ENCODE data around the gene DUSP23.

DUSP23 gene

DNA sequence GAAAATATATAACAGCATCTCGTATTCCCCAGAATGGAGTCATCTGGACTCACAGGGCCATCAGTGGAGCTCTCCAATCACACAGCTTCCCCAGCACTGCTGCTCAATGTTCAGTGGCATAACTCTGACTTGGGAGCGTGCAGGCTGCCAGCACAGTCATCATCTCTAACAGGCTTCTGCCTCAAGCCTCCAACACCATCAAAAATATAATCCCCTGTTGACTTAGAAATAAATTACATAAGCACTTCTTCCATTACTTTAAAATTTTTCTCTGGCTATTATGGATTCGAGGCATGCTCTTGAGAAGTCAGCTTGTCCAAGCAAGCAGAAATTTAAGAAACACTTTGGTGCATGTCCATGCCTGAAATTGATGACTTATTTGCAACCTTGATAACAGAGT, 6.2 kb downstream of the DUSP23 start:
- no peak for DNase-seq

DNA sequence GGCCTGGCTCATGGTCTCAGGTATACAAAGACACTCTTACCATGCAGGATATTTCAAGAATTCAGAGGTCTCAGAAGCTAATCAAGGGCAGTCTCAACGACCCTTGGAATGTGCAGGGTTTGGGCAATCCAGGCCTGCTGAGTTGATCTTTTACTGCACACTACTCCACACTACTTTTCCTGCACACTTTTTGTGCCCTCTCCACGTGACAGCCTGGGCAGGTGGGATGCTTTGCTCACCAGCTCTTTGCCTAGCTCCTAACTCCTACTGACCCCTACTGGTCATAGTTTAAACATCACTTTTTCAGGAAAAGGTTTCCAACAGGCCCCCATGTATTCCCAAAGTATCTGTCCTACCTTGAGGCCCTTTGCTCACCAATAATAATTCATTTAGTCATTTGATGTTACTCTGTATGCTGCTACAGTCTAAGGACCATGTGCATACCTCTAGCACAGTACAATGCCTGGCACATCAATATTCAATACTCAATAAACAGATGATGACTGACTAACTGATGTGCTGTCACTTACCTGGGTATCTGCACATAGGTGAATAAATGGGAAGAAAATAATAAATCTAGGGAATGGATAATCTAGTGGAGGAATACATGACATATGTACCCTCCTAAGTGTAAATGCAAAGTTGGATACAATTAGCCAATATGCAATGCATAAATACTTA, 9.6 kb downstream of the DUSP23 start:
- no peak for DNase-seq

DNA sequence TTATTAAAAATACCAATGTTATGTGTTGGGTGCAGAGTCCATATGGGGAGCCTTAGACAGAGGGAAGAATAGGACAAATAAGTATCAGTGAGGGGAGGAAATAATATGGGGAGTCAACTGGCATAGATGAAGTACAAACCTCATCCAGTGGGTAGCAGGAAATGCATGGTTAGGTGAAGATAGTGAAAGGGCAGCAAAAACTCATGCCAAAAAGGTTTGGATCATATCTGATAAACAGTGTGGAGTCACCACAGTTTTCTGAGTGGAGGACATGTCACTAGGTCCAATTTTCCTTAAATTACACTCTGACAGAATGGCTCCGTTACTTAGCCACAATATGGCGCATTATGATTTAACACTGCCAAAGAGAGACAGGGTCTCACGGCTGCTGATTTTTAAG, 10.3 kb downstream of the DUSP23 start:
- DNase-seq = no peak

DNA sequence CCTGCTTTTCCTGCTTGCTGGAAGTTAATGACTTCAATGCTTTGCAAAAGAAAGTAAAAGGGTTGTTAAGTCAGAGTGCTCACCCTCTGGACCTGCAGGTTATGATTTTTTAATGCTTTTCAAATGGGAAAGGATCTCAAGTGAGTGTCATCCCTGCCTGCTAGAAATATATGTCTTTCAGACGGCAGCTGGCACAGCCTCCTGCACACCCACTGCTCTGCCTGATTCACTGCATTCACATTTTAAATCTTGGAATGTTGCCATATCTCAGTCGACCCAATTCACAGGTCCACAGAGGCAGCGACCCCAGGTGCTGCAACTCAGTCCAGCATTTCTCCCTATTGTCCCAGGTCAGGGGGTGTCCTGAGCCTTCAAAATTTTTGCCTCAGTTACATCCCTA, 10.7 kb downstream of the DUSP23 start:
- no peak for DNase-seq

DNA sequence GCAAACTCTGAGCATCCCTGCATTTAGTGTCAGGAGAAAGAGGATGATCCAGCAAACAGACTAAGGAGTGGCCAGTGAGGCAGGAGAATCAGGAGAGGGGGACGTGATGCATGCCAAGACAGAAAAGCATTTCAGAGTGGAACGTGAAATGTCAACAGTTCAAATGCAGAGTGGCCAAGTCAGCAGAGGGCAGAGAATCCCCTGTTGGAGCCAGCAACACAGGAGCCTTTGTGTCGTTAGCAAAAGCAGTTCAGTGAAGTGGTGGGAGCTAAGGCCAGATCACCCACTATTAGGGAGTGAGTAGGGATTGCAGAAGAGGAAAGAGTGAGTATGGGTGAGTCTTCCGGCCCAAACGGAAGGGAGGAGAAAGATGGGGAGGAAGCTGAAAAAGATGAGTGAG, 14.8 kb downstream of the DUSP23 start:
- DNase-seq = no peak

DNA sequence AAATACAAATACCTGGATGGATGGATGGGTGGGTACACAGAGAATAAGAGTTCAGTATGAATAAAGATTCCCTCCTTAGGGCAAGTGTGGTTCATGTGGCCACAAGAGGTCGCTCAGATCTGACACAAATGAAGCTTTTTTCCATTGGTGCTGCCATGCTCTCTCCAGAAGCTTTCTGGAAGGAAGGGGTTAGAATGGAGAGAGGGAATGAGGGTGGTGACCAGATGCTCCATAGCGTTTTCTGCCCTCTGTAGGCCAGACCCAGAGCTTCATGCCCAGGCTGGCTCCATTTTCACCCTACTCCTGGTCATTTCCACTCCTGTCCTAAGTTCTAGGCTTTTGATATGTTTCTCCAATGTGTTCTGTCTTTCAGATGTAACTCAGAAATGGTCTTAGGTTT, 18.1 kb downstream of the DUSP23 start:
- peak in 4 of 5 experiments; percentile 9 to 55 (median 22) for DNase-seq

DNA sequence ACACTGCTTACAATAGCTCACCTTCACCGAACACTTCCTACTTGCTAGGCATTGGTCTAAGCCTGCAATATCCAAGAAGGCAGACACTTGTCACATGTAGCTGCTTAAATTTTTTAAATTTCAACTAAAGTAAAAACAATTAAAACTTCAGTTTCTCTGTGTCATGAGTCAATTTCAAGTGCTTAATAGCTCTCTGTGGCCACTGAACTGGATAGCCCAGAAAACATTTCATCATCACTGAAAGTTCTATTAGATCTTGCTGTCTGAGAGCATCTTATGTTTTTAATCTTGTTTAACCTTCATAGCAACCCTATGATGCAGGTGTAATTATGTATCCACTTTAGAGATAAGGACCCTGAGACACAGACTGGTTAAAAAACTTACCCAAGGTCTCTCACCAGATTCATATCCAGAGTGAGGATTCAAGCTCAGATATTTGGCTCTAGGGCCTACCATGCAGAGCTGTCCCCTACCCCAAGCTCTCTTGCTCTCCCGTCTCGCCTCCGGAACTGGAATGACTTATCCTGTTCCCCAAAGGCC, 18.8 kb downstream of the DUSP23 start:
- DNase-seq = no peak

DNA sequence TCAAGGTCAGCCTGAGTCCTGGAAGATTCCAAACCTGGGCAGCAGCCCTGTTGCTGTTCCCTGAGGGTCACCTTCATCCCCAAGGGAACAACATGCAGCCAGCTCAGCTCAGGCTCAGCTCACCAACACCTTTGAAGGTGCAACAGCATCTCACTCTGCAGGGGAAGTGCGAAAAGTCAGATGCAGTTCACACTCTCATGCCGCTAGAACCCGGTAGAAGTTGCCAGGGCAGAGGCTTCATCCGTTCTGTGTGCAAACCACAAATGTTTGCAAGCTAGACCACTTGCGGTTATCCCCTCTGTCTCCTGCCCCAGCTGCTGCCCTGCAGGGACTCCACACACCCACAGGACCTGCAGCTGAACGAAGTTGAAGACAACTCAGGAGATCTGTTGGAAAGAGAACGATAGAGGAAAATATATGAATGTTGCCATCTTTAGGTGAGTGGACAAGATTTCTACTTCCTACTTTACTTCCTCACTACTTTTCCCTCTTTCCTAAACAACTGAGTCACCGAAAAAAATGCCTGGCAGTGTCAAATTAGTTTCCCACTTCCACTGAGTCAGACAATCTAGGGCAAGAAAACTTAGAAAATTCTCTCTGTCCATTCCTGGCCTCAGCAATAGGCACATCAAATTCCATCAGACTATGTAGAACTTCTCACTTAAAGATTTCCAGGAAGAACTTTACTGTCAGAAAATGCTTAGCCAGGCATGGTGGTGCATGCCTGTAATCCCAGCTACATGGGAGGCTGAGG, 19.6 kb downstream of the DUSP23 start:
- DNase-seq = peak in 2 of 5 experiments; percentile 54 to 68

DNA sequence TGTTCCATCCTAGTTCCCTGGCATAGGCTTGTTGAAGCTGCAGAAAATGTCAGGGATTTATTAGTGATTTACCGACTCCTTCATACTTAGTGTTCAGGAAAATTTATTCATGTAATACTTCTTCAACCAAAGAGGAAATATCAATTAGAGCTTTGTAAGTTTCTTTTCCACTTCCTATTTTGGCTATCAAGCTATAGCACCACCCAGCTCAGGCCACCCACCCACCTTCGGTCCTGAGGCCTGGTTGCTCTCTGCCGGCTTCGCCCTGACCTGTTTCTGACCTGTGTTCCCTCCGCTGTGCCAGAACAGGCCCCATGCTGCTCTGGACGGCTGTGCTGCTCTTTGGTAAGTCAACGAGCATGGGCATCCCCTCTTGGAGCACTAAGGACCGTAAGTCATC, 21.3 kb downstream of the DUSP23 start, which contains the start of gene FCRL6:
FCRL6 (plus strand) TSS at position 250 of the 400 bp plus-strand sequence; CDS start at position 315, 65 bp downstream.
- no peak for DNase-seq

DNA sequence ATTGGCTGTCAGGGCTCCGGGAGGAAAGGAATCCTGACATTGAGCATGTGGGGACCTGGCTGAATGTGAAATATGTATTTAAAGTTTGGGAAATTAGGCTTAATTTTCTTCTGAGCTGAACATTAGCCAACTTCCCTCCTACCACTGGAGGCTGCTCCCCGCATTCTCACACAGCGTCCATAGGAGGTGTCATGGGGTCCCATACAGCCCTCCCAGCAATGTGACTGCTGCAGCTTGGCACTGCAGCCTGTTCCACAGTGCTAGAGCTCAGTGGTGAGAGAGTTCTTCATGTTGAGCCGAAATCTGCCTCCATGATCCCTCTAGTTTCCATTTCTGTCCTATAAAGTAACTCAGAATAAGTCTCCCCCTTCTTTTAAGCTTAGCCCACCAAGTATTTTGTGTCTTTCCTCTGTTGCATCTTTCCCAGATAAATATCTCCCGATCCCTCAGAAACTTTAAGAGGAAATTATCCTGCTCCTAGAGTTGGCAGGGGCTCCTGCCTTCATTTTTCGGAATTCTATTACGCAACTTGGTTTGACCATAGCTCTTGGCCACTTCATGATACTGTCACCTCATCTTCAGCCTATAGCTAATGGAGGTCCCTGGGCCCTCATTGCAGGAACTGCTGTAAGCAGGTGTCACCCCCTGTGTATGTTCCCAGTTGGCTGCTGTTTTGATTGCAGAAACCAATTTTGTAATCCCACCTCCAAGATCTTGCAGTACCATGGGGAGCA, 23.4 kb downstream of the DUSP23 start:
- DNase-seq = no peak

DNA sequence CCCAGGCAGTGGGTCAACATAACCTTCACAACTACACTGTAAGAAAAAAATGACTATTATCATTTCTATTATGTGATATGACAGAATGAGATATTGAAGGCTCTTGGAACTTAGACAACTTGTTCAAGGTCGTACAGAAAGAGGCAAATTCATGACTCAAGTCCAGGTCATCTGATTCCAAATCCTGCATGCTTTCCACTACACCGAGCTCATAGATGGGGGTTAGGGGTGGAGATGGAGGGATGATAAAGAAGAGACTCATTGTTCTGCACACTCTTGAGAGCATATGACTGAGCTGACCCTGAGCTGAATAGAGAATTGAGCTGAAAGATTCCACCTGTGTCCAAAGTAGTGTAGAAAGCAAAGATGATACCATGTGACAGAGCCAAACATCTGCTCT, 24.2 kb downstream of the DUSP23 start:
- DNase-seq = no peak

DNA sequence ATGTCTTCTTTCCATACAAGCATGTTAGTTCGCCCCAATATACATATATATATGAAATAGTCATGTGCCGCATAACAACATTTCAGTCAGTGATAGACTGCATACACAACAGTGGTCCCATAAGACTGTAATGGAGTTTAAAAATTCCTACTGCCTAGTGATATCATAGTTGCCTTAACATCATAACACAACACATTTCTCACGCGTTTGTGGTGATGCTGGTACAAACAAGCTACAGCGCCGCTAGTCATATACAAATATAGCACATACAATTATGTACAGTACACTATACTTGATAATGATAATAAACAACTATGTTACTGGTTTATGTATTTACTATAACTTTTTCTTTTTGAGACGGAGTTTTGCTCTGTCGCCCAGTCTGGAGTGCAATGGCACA, 35.2 kb downstream of the DUSP23 start:
- DNase-seq = no peak

DNA sequence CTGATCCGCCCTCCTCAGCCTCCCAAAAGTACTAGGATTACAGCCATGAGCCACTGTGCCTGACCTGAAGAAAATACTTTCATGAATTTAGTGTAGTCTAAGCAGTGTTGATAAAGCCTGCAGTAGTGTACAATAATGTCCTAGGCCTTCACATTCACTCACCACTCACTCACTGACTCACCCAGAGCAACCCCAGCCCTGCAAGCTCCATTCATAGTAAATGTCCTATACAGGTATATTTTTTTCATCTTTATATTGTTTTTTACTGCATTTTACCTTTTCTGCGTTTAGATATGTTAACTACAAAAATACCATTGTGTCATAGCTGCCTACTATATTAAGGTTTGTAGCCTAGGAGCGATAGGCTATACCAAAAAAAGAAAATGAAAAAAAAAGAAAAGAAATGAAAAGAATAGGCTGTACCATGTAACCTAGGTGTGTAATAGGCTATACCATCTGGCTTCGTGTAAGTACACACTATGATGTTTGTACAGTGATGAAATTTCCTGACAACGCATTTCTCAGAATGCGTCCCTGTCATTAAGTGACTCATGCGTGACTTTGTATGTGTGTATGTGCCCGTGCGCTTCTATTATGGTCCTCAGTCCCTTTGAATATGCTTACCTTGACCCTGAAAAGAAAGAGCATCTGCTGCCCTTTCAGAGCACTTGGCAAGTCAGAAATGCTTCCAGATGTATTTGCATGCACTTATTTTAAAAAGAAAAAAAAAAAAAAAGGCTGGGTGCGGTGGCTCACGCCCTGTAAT, 36.7 kb downstream of the DUSP23 start:
- DNase-seq = no peak

DNA sequence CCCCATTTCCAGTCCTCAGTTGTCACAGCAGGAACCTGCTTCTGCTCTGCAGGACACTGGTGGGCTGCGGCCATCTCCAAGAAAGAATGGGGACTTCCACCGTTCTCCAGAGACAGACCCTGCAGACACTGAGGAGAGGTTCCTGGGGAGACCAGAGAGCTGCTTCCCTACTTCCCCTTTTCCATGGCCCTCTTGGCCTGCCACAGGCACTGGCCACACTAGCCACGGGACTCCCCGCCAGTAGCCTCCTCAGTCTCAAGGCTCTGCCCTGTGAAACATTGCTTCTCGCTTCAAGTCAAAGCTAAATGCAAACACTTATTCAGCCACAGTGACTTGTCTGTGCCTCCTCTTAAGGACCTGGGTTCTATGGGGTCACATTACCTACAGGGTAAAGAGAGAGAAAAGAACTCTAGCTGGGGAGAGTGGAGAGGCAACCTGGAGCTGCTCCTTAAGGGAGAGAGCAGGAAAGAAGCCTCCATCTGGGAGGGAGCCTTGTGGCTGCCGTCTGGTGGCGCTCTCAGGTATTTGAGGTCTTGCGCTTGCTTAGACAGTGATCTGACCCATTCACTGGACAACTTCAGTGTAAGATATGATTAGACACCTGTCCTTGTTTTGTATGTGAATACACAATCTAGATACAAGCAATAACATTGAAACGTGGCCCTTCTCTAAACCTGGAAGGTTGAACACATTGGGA, 40.6 kb downstream of the DUSP23 start:
- no peak for DNase-seq

DNA sequence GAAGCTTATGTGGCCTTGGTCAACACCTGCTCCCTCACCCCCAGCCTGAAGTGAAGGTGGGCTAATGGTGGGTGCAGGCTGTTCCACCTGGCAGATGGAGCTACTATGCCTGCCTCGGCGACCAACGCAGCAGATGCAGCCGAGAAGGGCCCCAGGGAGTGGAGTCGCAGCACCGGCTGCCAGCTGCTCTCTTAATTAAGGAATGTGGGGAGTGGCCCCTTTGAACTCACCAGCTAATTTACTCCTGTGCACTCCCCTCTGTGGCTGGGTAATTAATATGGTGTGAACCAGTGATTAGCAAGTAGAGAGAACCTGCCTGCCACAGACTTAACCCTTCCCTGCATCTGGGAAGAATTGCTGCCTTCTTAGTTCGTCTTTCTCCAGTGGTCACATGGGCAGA, 42.6 kb downstream of the DUSP23 start:
- DNase-seq = no peak

DNA sequence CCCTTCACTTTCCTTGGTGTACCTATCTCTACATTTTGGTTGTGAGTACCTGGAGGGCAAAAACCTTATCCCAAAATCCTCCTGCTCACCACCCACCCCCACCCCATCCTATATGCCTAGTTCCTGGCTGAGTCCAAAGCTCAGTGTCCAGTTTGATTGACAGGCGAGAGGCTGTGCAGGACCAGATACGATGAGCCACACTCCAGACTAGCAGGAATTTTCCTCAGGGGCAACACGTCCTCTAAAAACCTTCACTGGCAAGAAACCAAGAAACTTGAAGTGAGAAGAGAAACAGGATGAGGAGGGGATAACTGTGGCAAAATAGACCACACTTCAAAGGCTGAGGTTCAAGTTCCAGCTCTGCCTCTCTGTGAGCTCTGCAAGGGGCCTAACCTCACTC, 44.8 kb downstream of the DUSP23 start:
- peak in 1 of 5 experiments; percentile 11 for DNase-seq

DNA sequence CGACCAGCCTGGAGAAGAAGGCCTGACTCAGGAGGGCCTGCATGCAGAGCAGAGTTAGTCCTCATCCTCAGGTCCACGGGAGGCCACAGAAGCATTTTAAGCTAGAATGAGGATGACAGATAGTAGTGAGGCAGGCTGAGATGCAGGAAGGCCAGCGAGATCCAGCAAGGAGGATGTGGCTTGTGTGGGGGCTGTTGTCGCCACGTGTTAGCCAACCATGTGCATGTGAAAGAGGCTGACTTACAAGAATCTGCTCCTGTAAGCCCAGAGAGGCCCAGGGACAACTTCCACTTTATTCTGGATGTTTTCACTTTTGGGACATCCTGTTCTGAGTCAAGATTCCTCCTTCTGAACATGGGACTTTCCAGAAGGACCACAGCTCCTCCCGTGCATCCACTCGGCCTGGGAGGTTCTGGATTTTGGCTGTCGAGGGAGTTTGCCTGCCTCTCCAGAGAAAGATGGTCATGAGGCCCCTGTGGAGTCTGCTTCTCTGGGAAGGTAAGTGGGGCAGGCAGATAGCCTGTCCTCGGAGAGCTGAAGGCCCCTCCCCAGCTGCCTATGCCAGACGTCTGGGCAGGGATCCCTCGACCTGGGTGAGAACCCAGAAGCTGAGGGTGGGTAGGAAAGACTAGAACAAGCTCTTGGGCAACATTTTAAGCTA, 45.8 kb downstream of the DUSP23 start, which contains the start of gene SLAMF8:
SLAMF8 (plus strand) TSS at position 433 of the 661 bp plus-strand sequence; CDS start at position 459, 26 bp downstream.
- DNase-seq = peak in 2 of 5 experiments; percentile 71 to 89

DNA sequence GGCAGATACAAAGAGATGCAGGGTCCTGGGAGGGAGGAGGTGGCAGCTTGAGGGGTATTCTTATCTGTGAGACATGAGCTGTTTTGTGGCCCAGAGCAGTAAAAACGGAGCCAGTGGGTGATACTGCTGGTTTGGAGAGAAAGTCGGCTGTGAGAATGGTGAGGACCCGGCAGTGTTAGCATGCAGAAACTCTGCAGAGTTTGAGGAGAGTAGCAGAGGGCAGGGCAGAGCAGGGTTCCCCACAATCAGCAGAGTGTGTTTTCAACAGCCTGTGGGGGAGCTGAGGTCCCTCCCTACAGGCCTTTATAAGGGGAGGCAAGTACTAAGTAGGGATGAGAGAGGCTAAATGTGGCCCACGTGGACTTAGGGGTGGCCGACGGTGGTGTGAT, 46.3 kb downstream of the DUSP23 start:
- no peak for DNase-seq

DNA sequence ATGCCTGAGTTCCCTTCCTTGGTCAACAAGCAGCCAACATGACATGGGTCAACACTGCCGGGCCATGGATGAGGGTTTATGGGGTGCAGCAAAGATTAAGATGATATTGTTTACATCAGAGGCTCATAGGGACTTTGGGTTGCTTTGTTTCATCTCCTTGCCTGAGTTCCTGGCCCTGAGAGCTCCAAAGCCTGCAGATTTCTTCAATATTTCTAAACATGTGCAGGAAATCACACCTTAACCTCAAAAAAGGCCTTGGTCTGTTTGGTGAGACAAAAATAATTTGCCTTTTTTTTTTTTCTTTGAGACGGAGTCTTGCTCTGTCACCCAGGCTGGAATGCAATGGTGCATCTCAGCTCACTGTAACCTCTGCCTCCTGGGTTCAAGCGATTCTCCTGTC, 46.8 kb downstream of the DUSP23 start:
- peak in 2 of 5 experiments; percentile 53 to 60 for DNase-seq

DNA sequence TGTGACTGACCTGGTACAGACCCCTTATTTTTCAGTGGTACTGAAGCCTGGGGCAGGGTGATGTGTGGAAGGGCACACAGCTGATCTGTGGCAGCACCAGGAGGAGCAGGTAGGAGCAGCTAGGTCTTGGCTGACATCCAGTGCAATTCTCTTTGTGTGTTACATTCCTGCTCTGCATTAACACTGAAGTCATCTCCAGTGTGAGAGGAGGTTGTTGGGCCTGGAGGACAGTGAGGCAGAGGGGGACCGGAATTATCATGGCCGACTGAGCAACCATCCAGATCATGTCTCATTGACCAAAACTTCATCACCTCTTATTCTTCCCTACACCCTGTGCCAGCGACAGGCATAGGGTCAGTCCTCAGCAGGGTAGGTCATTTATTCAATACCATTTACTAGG, 47.4 kb downstream of the DUSP23 start:
- no peak for DNase-seq
